ENCODE data around the gene NUPR1. TPM values are rescaled to one million over a fixed set of nuclear protein-coding genes. Genes with fewer than 3 reads are reported as not detected.

NUPR1 gene
- total and polyA plus RNA-seq, 2 of the 13 experiments (the other 11 are each of a cell fraction or from before 2014, with no cell fraction given), result 18.0 to 25.6 TPM

DNA sequence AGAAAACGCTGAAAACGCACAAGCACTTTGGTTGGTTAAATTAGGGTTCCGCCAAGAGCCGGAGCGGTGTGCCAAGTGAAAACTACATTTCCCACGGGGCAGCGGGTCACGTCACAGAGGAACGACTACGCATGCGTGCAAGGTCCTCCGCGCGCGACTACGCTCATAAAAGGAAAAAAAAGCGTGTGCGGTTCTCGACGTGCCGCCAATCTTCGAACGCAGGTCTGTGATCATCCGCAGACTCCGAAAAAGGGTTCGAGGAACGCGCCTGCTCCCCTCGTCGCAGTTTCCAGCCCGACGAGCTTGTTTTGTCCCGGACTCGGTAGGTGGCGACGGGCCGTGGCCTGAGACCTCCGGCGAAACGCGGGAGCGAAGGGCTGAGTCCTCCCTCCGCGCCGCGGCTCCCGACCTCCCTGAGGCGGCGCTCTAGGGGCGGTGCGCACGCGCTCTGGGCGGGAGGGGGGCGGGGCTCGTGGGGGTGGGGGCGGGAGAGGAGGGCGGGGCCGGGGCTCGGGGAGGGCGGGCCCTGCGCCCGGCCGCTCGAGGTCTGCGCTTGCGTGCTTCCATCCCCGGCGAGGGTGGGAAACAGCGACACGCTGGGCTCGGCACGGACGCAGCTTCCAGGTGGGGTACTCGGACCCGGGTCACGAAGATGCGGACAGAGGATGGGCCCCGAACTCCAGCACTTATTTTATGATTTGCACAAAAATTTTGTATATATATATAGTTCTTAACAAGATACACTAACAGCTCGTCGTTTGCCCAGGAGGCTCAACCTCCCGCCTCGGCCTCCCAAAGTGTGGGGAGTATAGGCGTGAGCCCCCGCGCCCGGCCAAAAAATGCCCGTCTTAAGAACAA, 15.2 kb upstream of the NUPR1 start, which contains the start of gene SGF29 (continued):
- TF ChIP-seq ADNP (CRISPR knock-in tag; IDR thresholded peaks at IDR 0.05) (peak; percentile 40; the same call in 1 of the 2 replicates), ZSCAN25 (CRISPR knock-in tag; IDR thresholded peaks at IDR 0.05) (peak; percentile 89), CBFB (CRISPR knock-in tag; IDR thresholded peaks at IDR 0.05) (peak; percentile 86), KDM1A (CRISPR knock-in tag; IDR thresholded peaks at IDR 0.05) (no peak), BHLHE40 (IDR thresholded peaks at IDR 0.05; ENCODE audit: low read length) (peak; percentile 37; the same call in 1 of the 2 replicates), KAT8 (CRISPR knock-in tag; IDR thresholded peaks at IDR 0.05) (peak; percentile 89), ZNF761 (CRISPR knock-in tag; conservative IDR thresholded peaks at IDR 0.05) (peak; percentile 90), RFX5 (IDR thresholded peaks at IDR 0.05; ENCODE audit: low read depth, low read length) (no peak), PAF1 (CRISPR knock-in tag; IDR thresholded peaks at IDR 0.05) (no peak), ZFY (CRISPR knock-in tag; IDR thresholded peaks at IDR 0.05) (peak; percentile 98), SAP130 (CRISPR knock-in tag; IDR thresholded peaks at IDR 0.05; ENCODE audit: low read depth) (peak; percentile 96), MAF1 (CRISPR knock-in tag; IDR thresholded peaks at IDR 0.05; ENCODE audit: borderline replicate concordance) (0 out of 2 replicates have a peak, but pooled peaks have one; percentile 59), PRPF4 (IDR thresholded peaks at IDR 0.05; ENCODE audit: low read depth, low read length, poor library complexity, severe bottlenecking) (no peak), SIN3A (IDR thresholded peaks at IDR 0.05; ENCODE audit: borderline replicate concordance, low read depth, low read length) (peak; percentile 36; the same call in 1 of the 2 replicates), ZFP36 (IDR thresholded peaks at IDR 0.05; ENCODE audit: borderline replicate concordance, low read depth, low read length, partially characterized antibody) (no peak)
- TF ChIP-seq, protein P1, sequence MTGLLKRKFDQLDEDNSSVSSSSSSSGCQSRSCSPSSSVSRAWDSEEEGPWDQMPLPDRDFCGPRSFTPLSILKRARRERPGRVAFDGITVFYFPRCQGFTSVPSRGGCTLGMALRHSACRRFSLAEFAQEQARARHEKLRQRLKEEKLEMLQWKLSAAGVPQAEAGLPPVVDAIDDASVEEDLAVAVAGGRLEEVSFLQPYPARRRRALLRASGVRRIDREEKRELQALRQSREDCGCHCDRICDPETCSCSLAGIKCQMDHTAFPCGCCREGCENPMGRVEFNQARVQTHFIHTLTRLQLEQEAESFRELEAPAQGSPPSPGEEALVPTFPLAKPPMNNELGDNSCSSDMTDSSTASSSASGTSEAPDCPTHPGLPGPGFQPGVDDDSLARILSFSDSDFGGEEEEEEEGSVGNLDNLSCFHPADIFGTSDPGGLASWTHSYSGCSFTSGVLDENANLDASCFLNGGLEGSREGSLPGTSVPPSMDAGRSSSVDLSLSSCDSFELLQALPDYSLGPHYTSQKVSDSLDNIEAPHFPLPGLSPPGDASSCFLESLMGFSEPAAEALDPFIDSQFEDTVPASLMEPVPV (CRISPR knock-in tag; IDR thresholded peaks at IDR 0.05), result peak; percentile 69; the same call in 1 of the 2 replicates
- TF ChIP-seq, protein P2, sequence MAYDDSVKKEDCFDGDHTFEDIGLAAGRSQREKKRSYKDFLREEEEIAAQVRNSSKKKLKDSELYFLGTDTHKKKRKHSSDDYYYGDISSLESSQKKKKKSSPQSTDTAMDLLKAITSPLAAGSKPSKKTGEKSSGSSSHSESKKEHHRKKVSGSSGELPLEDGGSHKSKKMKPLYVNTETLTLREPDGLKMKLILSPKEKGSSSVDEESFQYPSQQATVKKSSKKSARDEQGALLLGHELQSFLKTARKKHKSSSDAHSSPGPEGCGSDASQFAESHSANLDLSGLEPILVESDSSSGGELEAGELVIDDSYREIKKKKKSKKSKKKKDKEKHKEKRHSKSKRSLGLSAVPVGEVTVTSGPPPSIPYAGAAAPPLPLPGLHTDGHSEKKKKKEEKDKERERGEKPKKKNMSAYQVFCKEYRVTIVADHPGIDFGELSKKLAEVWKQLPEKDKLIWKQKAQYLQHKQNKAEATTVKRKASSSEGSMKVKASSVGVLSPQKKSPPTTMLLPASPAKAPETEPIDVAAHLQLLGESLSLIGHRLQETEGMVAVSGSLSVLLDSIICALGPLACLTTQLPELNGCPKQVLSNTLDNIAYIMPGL (CRISPR knock-in tag; IDR thresholded peaks at IDR 0.05; ENCODE audit: borderline replicate concordance in 1 of 2, low read depth in 1 of 2), result peak; percentile 92 to 95; a peak in 3 of 4 replicates
- TF ChIP-seq, protein P3, sequence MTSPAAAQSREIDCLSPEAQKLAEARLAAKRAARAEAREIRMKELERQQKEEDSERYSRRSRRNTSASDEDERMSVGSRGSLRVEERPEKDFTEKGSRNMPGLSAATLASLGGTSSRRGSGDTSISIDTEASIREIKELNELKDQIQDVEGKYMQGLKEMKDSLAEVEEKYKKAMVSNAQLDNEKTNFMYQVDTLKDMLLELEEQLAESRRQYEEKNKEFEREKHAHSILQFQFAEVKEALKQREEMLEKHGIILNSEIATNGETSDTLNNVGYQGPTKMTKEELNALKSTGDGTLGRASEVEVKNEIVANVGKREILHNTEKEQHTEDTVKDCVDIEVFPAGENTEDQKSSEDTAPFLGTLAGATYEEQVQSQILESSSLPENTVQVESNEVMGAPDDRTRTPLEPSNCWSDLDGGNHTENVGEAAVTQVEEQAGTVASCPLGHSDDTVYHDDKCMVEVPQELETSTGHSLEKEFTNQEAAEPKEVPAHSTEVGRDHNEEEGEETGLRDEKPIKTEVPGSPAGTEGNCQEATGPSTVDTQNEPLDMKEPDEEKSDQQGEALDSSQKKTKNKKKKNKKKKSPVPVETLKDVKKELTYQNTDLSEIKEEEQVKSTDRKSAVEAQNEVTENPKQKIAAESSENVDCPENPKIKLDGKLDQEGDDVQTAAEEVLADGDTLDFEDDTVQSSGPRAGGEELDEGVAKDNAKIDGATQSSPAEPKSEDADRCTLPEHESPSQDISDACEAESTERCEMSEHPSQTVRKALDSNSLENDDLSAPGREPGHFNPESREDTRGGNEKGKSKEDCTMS (CRISPR knock-in tag; conservative IDR thresholded peaks at IDR 0.05), result peak; percentile 85; the same call in 1 of the 2 replicates
- TF ChIP-seq, protein P4, sequence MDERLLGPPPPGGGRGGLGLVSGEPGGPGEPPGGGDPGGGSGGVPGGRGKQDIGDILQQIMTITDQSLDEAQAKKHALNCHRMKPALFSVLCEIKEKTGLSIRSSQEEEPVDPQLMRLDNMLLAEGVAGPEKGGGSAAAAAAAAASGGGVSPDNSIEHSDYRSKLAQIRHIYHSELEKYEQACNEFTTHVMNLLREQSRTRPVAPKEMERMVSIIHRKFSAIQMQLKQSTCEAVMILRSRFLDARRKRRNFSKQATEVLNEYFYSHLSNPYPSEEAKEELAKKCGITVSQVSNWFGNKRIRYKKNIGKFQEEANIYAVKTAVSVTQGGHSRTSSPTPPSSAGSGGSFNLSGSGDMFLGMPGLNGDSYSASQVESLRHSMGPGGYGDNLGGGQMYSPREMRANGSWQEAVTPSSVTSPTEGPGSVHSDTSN (CRISPR knock-in tag; IDR thresholded peaks at IDR 0.05), result no peak
- TF ChIP-seq, protein P5, sequence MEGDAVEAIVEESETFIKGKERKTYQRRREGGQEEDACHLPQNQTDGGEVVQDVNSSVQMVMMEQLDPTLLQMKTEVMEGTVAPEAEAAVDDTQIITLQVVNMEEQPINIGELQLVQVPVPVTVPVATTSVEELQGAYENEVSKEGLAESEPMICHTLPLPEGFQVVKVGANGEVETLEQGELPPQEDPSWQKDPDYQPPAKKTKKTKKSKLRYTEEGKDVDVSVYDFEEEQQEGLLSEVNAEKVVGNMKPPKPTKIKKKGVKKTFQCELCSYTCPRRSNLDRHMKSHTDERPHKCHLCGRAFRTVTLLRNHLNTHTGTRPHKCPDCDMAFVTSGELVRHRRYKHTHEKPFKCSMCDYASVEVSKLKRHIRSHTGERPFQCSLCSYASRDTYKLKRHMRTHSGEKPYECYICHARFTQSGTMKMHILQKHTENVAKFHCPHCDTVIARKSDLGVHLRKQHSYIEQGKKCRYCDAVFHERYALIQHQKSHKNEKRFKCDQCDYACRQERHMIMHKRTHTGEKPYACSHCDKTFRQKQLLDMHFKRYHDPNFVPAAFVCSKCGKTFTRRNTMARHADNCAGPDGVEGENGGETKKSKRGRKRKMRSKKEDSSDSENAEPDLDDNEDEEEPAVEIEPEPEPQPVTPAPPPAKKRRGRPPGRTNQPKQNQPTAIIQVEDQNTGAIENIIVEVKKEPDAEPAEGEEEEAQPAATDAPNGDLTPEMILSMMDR (CRISPR knock-in tag; IDR thresholded peaks at IDR 0.05), result peak; percentile 86
